Karpas-422 (cell line): ENCODE data around the gene SCGB2A2. TPM values are rescaled to one million over a fixed set of nuclear protein-coding genes. Genes with fewer than 3 reads are reported as not detected.

Experiments
- DNase-seq: peaks from one replicate; pipeline ENCODE4 v3.0.0-alpha.2; 2015
- H2AFZ ChIP-seq: fragments of 200-600 bp; sonication (generic); 2 replicates; pipeline ENCODE4 v1.6.1; 2014; ENCODE audit warnings: antibody characterized with exemption, low read length, mixed read lengths
- H3K27ac ChIP-seq: fragments of 200-600 bp; sonication (generic); 2 replicates; pipeline ENCODE4 v1.5.1; 2014; ENCODE audit warnings: mild to moderate bottlenecking, low read length, moderate library complexity
- H3K27me3 ChIP-seq: fragments of 200-600 bp; sonication (generic); 2 replicates; pipeline ENCODE4 v1.6.1; 2014; ENCODE audit warnings: low read length, mixed read lengths
- H3K36me3 ChIP-seq: fragments of 200-600 bp; sonication (generic); 2 replicates; pipeline ENCODE4 v1.6.1; 2014; ENCODE audit warnings: low read length, mixed read lengths; ENCODE audit not compliant: insufficient read depth
- H3K4me1 ChIP-seq: fragments of 200-600 bp; sonication (generic); 2 replicates; pipeline ENCODE4 v1.6.1; 2014; ENCODE audit warnings: mild to moderate bottlenecking, low read length, mixed read lengths
- H3K4me2 ChIP-seq: fragments of 200-600 bp; sonication (generic); 2 replicates; pipeline ENCODE4 v1.6.1; 2014; ENCODE audit warnings: low read length, low read depth, mild to moderate bottlenecking; ENCODE audit not compliant: poor library complexity, severe bottlenecking
- H3K4me3 ChIP-seq: fragments of 200-600 bp; sonication (generic); 2 replicates; pipeline ENCODE4 v1.5.1; 2014; ENCODE audit warnings: mild to moderate bottlenecking, antibody characterized with exemption, low read length, mixed read lengths
- H3K79me2 ChIP-seq: fragments of 200-600 bp; sonication (generic); 2 replicates; pipeline ENCODE4 v1.6.1; 2014; ENCODE audit warnings: mild to moderate bottlenecking, low read length, mixed read lengths
- H3K9ac ChIP-seq: fragments of 200-600 bp; sonication (generic); 2 replicates; pipeline ENCODE4 v1.6.0; 2014; ENCODE audit warnings: low read length
- H3K9me2 ChIP-seq: fragments of 200-600 bp; sonication (generic), shearing (Covaris generic); replicated peaks from 2 replicates; pipeline ENCODE4 v1.6.0; 2014; ENCODE audit warnings: mild to moderate bottlenecking, low read length, moderate library complexity; ENCODE audit not compliant: insufficient read depth
- H3K9me3 ChIP-seq: fragments of 300-700, 200-600 bp; sonication (generic); 2 replicates; pipeline ENCODE4 v1.6.1; 2014; ENCODE audit warnings: low read length, mixed read lengths
- H4K20me1 ChIP-seq: fragments of 200-600 bp; sonication (generic); 2 replicates; pipeline ENCODE4 v1.6.1; 2014; ENCODE audit warnings: mild to moderate bottlenecking, antibody characterized with exemption, low read length, low read depth; ENCODE audit not compliant: insufficient read depth
- total RNA-seq: library from RNA; depleted of rRNA; stranded (reverse); fragments of >200 nt; shearing (Covaris generic); gene quantifications from 2 replicates; pipeline ENCODE4 v1.2.3, GENCODE V29; 2014; ENCODE audit warnings: low replicate concordance

The SCGB2A2 gene
- total RNA-seq, 1 experiment from 2014 or later = not detected

DNA sequence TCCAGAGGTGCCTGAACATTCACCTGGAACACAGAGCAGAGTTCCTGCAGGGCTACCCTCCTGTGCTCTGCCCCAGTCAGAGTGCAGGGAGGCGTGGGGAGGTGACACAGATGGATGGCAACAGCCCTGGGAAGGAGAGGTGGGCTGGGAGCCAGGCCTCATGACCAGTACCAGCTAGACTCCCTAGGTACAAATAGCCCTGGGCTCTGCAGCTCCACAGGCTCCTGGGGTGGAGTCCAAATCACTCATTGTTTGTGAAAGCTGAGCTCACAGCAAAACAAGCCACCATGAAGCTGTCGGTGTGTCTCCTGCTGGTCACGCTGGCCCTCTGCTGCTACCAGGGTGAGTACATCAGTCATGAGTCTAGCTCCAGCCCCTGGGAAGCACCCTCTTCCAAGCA lies 27.9 kb upstream of the SCGB2A2 start, which contains the start of gene SCGB1D2:
TSS of gene SCGB1D2 (plus strand) at position 219 of the 400 bp plus-strand sequence. CDS start at position 288, 69 bp downstream.
- H3K4me3 ChIP-seq = no peak within 1 kb of the TSS

DNA sequence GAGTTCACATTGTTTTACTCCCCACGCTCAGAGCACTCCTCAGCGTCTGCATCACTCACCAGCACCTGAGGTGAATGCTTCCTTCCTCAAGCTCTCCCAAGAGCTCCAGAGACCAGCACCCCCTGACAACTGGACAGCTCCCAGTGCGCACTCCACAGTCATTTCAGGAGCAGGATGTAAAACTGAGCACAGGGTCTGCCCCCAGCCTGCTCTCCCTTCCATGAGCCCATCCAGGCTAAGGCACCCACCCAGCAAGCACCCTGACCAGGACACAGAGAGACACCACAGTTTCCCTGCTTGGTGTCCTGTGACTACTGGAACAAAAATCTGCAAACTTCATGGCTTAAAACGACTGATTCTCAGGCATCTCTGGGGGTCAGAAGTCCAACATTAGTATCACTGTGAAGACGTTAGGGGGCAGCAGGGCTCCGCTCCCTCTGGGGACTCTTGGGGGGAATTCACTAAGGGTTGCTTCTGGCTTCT lies 24.6 kb upstream of the SCGB2A2 start:
- DNase-seq = peak; percentile 66
- no peaks in the 10 kb centered on the region for H3K27me3 ChIP-seq
- no peaks in the 10 kb centered on the region for H3K79me2 ChIP-seq
- no peaks in the 10 kb centered on the region for H3K9me3 ChIP-seq
- no peak overlapping the region for H3K4me3 ChIP-seq
- no peak overlapping the region for H3K4me2 ChIP-seq
- no peaks in the 10 kb centered on the region for H3K9me2 ChIP-seq
- no peaks in the 10 kb centered on the region for H3K36me3 ChIP-seq
- no peak overlapping the region for H2AFZ ChIP-seq
- no peaks in the 10 kb centered on the region for H3K4me1 ChIP-seq
- no peaks in the 10 kb centered on the region for H4K20me1 ChIP-seq
- H3K9ac ChIP-seq = no peak overlapping the region
- no peak overlapping the region for H3K27ac ChIP-seq

More for the DNA sequence above, 27.9 kb upstream of the SCGB2A2 start, which contains the start of gene SCGB1D2:
- Histone ChIP-seq H3K9ac (no peak within 1 kb of the TSS), H3K36me3 (no peaks in the 10 kb centered on the region), H3K27ac (no peak within 1 kb of the TSS), H2AFZ (no peak within 1 kb of the TSS), H3K27me3 (no peaks in the 10 kb centered on the region), H3K79me2 (no peaks in the 10 kb centered on the region), H3K4me1 (no peaks in the 10 kb centered on the region), H3K9me3 (no peaks in the 10 kb centered on the region), H3K9me2 (no peaks in the 10 kb centered on the region), H4K20me1 (no peaks in the 10 kb centered on the region), H3K4me2 (no peak within 1 kb of the TSS)
- no peak for DNase-seq

DNA sequence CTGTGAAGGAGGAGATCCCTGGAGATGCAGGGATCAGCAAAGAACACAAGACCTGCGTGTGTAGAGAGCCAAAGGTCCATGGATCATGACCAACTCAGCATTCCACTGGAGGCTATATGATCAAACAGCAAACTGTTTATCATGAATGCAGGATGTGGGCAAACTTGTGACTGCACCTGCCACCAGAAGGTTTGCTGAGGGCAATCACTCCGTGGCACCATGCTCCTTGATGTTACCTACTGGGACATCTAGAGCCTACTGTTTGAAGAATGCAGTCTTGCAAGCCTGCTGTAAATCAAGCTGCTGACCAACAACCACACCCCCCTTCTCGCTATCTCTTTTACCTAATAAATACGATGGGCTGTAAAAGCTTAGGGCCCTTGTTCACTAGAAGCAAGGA lies 18.3 kb upstream of the SCGB2A2 start:
- no peaks in the 10 kb centered on the region for H3K4me1 ChIP-seq
- H3K9me3 ChIP-seq = peaks cover 16% of the 10 kb centered on the region; the same call in 1 of the 2 replicates
- H3K79me2 ChIP-seq = no peaks in the 10 kb centered on the region

DNA sequence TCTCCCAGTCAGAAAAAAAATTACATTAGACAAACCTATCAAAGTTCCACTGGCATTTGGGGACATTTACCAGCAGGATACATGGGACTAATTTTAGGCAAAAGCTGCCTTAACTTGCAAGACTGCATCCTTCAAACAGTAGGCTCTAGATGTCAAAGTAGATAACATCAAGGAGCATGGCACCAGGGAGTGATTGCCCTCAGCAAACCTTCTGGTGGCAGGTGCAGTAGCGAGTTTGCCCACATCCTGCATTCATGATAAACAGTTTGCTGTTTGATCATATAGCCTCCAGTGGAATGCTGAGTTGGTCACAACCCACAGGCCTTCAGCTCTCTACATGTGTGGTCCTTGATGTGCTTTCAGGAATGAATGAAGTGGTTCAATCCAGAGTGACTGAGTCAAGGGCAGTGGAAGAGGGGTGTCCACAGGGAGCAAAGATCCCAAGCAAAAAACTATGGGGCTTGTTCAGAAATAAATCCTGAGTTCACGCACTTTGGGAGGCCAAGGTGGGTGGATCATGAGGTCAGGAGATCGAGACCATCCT lies 15.9 kb upstream of the SCGB2A2 start:
- H3K79me2 ChIP-seq = no peaks in the 10 kb centered on the region
- no peak overlapping the region for H2AFZ ChIP-seq

More for the DNA sequence above, 18.3 kb upstream of the SCGB2A2 start:
- no peak overlapping the region for H3K9ac ChIP-seq
- no peaks in the 10 kb centered on the region; the same call in 1 of the 2 replicates for H3K36me3 ChIP-seq
- no peak overlapping the region for H3K27ac ChIP-seq
- H3K4me2 ChIP-seq = no peak overlapping the region
- H3K4me3 ChIP-seq = no peak overlapping the region
- no peaks in the 10 kb centered on the region for H3K9me2 ChIP-seq
- H4K20me1 ChIP-seq = no peaks in the 10 kb centered on the region
- H2AFZ ChIP-seq = no peak overlapping the region
- no peak for DNase-seq
- no peaks in the 10 kb centered on the region for H3K27me3 ChIP-seq

DNA sequence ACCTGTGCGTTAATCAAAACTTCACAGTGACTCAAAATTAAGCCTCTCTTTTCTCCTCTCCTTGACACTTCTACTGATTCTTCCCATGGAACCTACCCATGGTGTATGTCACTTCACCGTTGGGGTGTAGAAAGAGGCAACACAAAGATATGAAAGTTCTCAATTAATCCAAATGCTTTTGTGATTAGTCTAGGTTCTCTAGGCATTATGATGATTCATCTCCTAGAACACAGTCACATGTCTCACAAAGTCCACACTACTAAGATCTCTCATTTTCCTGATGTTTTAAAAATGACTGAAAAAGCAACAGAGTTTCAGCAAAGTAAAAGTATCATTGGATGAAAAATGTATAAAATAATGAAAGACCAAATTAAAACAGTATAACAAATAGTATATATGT lies 13.7 kb upstream of the SCGB2A2 start:
- Histone ChIP-seq H4K20me1 (no peaks in the 10 kb centered on the region), H3K4me1 (no peaks in the 10 kb centered on the region), H3K27me3 (no peaks in the 10 kb centered on the region), H3K79me2 (no peaks in the 10 kb centered on the region), H3K27ac (no peak overlapping the region), H3K36me3 (no peaks in the 10 kb centered on the region), H3K4me2 (no peak overlapping the region), H3K9me2 (no peaks in the 10 kb centered on the region), H3K9ac (no peak overlapping the region), H2AFZ (no peak overlapping the region), H3K9me3 (peaks cover 11% of the 10 kb centered on the region; the same call in 1 of the 2 replicates), H3K4me3 (no peak overlapping the region)
- no peak for DNase-seq

More for the DNA sequence above, 15.9 kb upstream of the SCGB2A2 start:
- DNase-seq = no peak
- H3K4me2 ChIP-seq = no peak overlapping the region
- H3K27me3 ChIP-seq = no peaks in the 10 kb centered on the region
- no peaks in the 10 kb centered on the region; the same call in 1 of the 2 replicates for H3K36me3 ChIP-seq
- H3K9ac ChIP-seq = no peak overlapping the region
- H3K27ac ChIP-seq = no peak overlapping the region
- H3K4me1 ChIP-seq = no peaks in the 10 kb centered on the region
- peaks cover 16% of the 10 kb centered on the region; the same call in 1 of the 2 replicates for H3K9me3 ChIP-seq
- no peaks in the 10 kb centered on the region for H3K9me2 ChIP-seq
- no peak overlapping the region for H3K4me3 ChIP-seq
- no peaks in the 10 kb centered on the region for H4K20me1 ChIP-seq

DNA sequence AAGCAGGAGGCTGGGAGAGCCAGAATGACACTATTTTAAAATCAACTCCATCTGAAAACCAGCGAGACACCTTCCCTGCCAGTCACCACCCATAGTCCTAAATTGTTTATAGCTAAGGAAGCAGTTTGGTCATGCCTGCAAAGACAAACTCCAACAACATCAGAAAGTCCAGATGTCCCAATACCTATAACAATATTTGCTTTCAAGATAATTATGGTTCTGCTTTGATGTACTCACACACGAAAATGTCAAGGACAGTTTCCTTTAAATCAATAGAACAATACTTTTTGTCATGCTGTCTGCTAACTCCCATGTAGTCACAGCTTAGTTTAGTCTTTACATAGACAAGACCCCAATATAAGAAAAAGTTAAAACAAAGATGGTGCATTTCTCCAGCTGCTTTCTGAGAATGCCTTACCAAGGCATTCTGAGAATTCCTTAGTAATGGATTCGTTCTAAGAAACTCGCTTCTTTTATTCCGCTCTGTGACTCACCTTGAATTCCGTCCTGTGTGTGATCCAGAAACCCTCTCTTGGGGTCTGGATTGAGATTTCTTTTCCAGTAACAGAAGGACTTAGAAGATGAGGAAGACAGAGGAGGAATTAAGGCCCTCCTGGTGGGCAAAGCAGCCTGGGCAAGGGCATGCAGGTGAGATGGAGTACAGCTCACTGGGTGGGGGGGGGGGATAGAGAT lies 9.6 kb upstream of the SCGB2A2 start:
- Histone ChIP-seq H3K36me3 (no peaks in the 10 kb centered on the region), H3K79me2 (no peaks in the 10 kb centered on the region), H4K20me1 (no peaks in the 10 kb centered on the region), H3K4me3 (no peak overlapping the region), H3K4me2 (no peak overlapping the region), H3K27ac (no peak overlapping the region), H3K9me2 (no peaks in the 10 kb centered on the region), H3K4me1 (no peaks in the 10 kb centered on the region), H3K9me3 (no peaks in the 10 kb centered on the region), H2AFZ (no peak overlapping the region), H3K27me3 (no peaks in the 10 kb centered on the region), H3K9ac (no peak overlapping the region)
- no peak for DNase-seq

DNA sequence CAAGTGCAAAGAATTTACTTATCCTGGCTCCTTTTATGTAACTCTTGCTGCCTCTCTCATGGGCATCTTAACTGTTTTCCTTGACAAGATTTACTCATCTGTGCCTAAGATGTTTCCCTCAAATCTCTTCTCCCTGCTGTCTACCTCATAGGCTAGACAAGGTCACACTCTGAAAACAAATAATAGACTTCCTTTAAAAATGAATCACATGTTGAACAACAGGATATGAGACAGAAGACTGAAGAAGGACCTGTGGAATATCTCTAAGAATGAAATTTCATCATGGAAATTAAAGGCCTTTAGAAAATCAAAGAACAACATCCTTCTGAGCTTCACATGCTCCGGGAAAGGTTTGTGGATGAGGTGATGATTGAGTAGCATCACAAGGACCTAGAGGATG lies 6.0 kb upstream of the SCGB2A2 start:
- no peak overlapping the region for H3K4me3 ChIP-seq
- no peak overlapping the region for H3K9ac ChIP-seq
- H3K27ac ChIP-seq = no peak overlapping the region
- H3K27me3 ChIP-seq = no peaks in the 10 kb centered on the region
- no peaks in the 10 kb centered on the region for H3K9me3 ChIP-seq
- H3K9me2 ChIP-seq = no peaks in the 10 kb centered on the region
- H3K36me3 ChIP-seq = no peaks in the 10 kb centered on the region
- H3K79me2 ChIP-seq = no peaks in the 10 kb centered on the region
- no peak overlapping the region for H3K4me2 ChIP-seq
- H4K20me1 ChIP-seq = no peaks in the 10 kb centered on the region
- no peak for DNase-seq
- H3K4me1 ChIP-seq = no peaks in the 10 kb centered on the region
- H2AFZ ChIP-seq = no peak overlapping the region

DNA sequence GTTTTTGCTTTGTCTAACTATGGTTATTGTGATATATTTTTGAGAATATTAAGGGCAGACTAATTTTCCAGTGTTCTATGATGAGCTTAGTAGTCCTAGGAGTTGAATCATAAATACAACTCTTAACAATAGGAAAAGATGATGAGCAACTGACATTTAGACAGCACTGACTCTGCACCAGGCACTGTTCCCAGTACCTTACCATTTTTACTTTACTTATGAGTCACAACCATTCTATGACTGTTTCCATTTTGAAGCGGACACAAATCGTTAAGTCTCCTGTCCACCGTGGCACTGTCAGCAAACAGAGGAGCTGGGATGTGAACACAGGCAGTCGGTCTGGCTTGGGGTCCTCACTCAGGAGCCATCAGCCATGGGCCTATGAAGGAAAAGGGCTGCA lies 3.4 kb upstream of the SCGB2A2 start:
- no peak for DNase-seq
- Histone ChIP-seq H3K4me1 (no peaks in the 10 kb centered on the region), H3K9ac (no peak overlapping the region), H3K27ac (no peak overlapping the region), H3K4me2 (no peak overlapping the region), H4K20me1 (no peaks in the 10 kb centered on the region), H3K4me3 (no peak overlapping the region), H3K9me3 (no peaks in the 10 kb centered on the region), H3K27me3 (no peaks in the 10 kb centered on the region), H3K79me2 (no peaks in the 10 kb centered on the region), H2AFZ (no peak overlapping the region), H3K36me3 (no peaks in the 10 kb centered on the region), H3K9me2 (no peaks in the 10 kb centered on the region)
